ENCODE measurements around the gene FGF1. TPM values are rescaled to one million over a fixed set of nuclear protein-coding genes. Genes with fewer than 3 reads are reported as not detected.

Gene FGF1
- total and polyA plus RNA-seq, 2 of the 4 experiments (the other 2 are of a cell fraction): 7.6 to 7.7 TPM

DNA sequence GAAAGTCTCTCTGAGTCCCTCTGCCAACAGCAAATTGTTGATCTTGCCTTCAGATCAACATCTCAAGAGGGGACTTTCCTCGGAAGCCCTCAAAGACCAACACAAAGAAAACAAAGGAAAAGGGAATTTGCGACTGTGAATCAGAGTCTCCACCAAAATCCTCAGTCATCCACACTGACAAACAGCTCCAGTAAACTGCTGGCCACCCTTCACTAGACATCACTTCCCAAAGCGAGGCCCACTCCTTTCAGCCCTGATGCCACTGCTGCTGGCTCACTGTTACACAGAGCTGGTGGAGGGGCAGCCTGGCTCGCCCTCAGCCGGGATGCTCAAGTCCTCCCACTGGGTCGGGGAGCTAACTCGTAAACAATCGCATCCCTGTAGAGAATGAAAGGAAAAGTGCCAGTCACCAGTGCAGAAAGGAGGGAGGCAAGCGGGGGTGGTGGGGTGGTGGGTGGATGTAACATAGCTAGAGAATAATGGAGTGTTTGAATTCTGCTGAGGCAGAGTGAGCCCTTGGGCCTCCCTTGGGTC lies 1.3 kb downstream of the FGF1 start:
- Histone ChIP-seq H4K8ac (ENCODE audit: low read depth in 2 of 2, low read length in 2 of 2) (peak overlapping the region in 1 of 2 experiments; percentile 47; a peak in 2 of 4 replicates), H2BK15ac (ENCODE audit: low read depth, low read length) (no peak overlapping the region), H2BK20ac (ENCODE audit: low read depth, low read length) (no peak overlapping the region), H3K9me1 (ENCODE audit: insufficient read depth, low read length) (peaks cover 9% of the 10 kb centered on the region; the same call in 1 of the 2 replicates), H4K20me1 (ENCODE audit: insufficient read depth, low read length) (no peaks in the 10 kb centered on the region), H2AFZ (replicated peaks; ENCODE audit: low read length, poor library complexity) (peak overlapping the region; percentile 80), H2BK5ac (ENCODE audit: low read depth, low read length, poor library complexity, severe bottlenecking) (no peak overlapping the region), H3K36me3 (ENCODE audit: control insufficient read depth, insufficient read depth, low read length) (no peaks in the 10 kb centered on the region), H3K9ac (ENCODE audit: low read depth, low read length) (no peak overlapping the region), H3K79me1 (ENCODE audit: low read depth in 1 of 2, low read length in 2 of 2) (no peaks in the 10 kb centered on the region), H3K27me3 (ENCODE audit: control insufficient read depth, insufficient read depth, low read length) (no peaks in the 10 kb centered on the region), H2BK120ac (ENCODE audit: low read depth, low read length) (no peak overlapping the region), H4K91ac (ENCODE audit: insufficient read depth, low read depth, low read length) (no peak overlapping the region), H3K4me3 (ENCODE audit: insufficient read depth, low read depth, low read length) (no peak overlapping the region), H3K27ac (ENCODE audit: insufficient read depth, low read length) (no peak overlapping the region), H3K14ac (replicated peaks; ENCODE audit: low read depth, low read length) (no peak overlapping the region), H3K4ac (ENCODE audit: low read depth, low read length) (peak overlapping the region; percentile 26; the same call in 1 of the 2 replicates), H3K23ac (ENCODE audit: low read depth, low read length) (no peak overlapping the region), H2AK5ac (ENCODE audit: low read depth, low read length) (no peak overlapping the region), H2AK9ac (replicated peaks; ENCODE audit: low read depth, low read length, poor library complexity) (no peak overlapping the region), H3K56ac (ENCODE audit: extremely low read depth, insufficient read depth, low read length) (no peak overlapping the region), H3K4me2 (ENCODE audit: low read depth, low read length) (no peak overlapping the region), H4K5ac (ENCODE audit: low read depth, low read length) (no peak overlapping the region; the same call in 1 of the 2 replicates), H3K9me3 (ENCODE audit: control insufficient read depth, insufficient read depth, low read length) (no peaks in the 10 kb centered on the region), H3K4me1 (ENCODE audit: control insufficient read depth, insufficient read depth, low read length) (peaks cover 22% of the 10 kb centered on the region), H3K18ac (ENCODE audit: low read depth, low read length) (no peak overlapping the region)
- TF ChIP-seq MAZ (IDR thresholded peaks at IDR 0.05; ENCODE audit: borderline replicate concordance, low read depth, low read length): no peak
- no peak for TF ChIP-seq CEBPB (IDR thresholded peaks at IDR 0.05; ENCODE audit: low read depth, low read length)
- TF ChIP-seq, protein P1, sequence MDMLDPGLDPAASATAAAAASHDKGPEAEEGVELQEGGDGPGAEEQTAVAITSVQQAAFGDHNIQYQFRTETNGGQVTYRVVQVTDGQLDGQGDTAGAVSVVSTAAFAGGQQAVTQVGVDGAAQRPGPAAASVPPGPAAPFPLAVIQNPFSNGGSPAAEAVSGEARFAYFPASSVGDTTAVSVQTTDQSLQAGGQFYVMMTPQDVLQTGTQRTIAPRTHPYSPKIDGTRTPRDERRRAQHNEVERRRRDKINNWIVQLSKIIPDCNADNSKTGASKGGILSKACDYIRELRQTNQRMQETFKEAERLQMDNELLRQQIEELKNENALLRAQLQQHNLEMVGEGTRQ (IDR thresholded peaks at IDR 0.05; ENCODE audit: low read depth, low read length): no peak
- no peak for TF ChIP-seq FOS (IDR thresholded peaks at IDR 0.05; ENCODE audit: low read depth, low read length)
- no peak for TF ChIP-seq NFE2L2 (IDR thresholded peaks at IDR 0.05; ENCODE audit: low read depth, low read length)
- TF ChIP-seq CTCF (conservative IDR thresholded peaks at IDR 0.05; ENCODE audit: low read depth, low read length): no peak
- no peak for TF ChIP-seq CHD1 (IDR thresholded peaks at IDR 0.05; ENCODE audit: low read depth, low read length)
- TF ChIP-seq MXI1 (IDR thresholded peaks at IDR 0.05; ENCODE audit: borderline replicate concordance, low read depth, low read length): no peak
- TF ChIP-seq RAD21 (IDR thresholded peaks at IDR 0.05; ENCODE audit: low read length): no peak
- no peak for TF ChIP-seq SMC3 (IDR thresholded peaks at IDR 0.05; ENCODE audit: low read depth, low read length)
- TF ChIP-seq POLR2A (IDR thresholded peaks at IDR 0.05; ENCODE audit: low read depth, low read length): no peak
- no peak for TF ChIP-seq RFX5 (IDR thresholded peaks at IDR 0.05; ENCODE audit: low read depth, low read length)
- TF ChIP-seq, protein P2, sequence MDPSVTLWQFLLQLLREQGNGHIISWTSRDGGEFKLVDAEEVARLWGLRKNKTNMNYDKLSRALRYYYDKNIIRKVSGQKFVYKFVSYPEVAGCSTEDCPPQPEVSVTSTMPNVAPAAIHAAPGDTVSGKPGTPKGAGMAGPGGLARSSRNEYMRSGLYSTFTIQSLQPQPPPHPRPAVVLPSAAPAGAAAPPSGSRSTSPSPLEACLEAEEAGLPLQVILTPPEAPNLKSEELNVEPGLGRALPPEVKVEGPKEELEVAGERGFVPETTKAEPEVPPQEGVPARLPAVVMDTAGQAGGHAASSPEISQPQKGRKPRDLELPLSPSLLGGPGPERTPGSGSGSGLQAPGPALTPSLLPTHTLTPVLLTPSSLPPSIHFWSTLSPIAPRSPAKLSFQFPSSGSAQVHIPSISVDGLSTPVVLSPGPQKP (IDR thresholded peaks at IDR 0.05; ENCODE audit: borderline replicate concordance, low read depth, low read length): no peak
- ChIA-PET POLR2A (ENCODE audit: unreplicated experiment) (no interaction called here), CTCF (interaction anchor here (2.0 kb wide), 1 partner anchor 29 kb away, joined by 10 read pairs; no protein-coding TSS in a partner anchor)
- dilution Hi-C loops (cut with HindIII; ENCODE audit: low sequenced_read_pairs, unreplicated experiment): no loop called here
- intact Hi-C loops (cut with micrococcal nuclease): no loop called here
- in situ Hi-C loops (cut with MboI; ENCODE audit: low sequenced_read_pairs): no loop called here
- BruUV-seq (replicated peaks): no TSS peak
- 49% methylated on average over 3 of the region's 9 CpGs; no CpG with 5 or more reads in 1 of the 2 experiments for WGBS, 2 experiments (ENCODE audit: extremely low coverage in 2 of 2, insufficient read length in 1 of 2)
- peak; percentile 33 for DNase-seq
- peak; percentile 76 for ATAC-seq (ENCODE audit: low read depth)
